Measurements from ENCODE around the gene CHRNB4. TPM values are rescaled to one million over a fixed set of nuclear protein-coding genes. Genes with fewer than 3 reads are reported as not detected.

Gene CHRNB4
- total and polyA plus RNA-seq, 2 donors (not counting 1 experiment from before 2014, with no cell fraction given): not detected

DNA sequence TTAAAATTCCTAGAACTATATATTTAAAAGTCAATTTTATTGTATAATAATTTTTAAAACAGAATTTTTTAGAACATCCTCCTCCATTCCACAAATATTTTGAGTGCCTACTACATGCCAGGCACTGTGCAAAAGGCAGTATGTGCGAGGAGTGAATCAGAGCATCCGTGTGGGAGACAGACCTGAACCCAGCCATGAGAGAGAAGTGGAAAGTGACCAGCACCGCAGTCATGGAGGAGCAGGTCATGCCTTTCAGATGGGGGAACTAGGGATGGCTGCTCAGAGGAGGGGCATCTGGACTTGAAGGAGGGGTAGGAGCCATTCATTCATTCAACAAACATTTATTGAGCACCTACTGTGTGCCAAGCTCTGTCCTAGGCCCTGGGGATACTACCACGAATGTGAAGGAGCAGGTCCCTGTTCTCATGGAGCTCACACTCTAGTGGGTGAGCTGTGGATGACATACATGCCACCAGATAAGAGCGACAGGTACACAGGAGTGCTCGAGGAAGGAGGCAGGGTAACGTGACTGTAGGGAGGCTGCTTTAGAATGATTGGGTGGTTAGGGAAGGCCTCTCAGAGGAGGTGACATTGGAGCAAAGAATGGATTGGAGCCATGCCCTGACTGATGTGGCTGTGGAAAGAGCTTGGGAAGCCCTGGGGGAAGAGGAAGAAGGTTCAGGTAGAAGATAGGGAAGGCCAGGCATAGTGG, 17.1 kb downstream of the CHRNB4 start:
- H3K27me3 ChIP-seq (ENCODE audit: control insufficient read depth, insufficient read depth, low read length): peaks cover 29% of the 10 kb centered on the region

DNA sequence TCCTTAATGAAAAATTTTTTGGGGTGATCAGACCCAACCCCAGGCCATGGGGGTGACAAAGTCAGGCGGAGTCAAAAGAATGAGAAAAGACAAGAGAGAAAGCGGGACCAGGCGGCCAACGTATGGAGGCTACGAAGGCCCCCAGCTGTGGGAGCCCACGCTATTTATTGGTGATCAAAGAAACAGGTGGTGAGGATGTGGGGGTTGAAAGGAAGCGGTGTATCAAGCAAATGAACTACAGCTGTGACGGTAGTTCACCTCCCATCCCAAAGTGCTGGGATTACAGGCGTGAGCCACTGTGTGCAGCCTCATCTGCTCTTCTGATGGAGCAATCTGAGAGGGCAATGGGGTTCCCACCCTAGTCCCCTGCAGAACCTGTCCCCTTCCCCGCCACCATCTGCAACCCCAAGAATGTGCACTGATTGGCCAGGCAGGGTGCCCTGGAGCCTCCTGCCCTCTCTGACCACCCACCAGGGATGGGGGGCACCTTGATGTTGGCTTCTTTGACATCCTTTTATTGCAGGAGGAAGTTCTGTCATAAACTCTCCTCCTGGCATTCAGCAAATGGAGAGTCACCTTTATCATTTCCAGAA, 19.1 kb downstream of the CHRNB4 start:
- DNase-seq (ENCODE audit: low read depth in 2 of 2): no peak
- peaks cover 30% of the 10 kb centered on the region for H3K27me3 ChIP-seq (ENCODE audit: control insufficient read depth, insufficient read depth, low read length)
- H3K79me2 ChIP-seq (ENCODE audit: control insufficient read depth, insufficient read depth, low read length): no peaks in the 10 kb centered on the region
- no peak overlapping the region for H3K4me2 ChIP-seq (ENCODE audit: extremely low read depth, insufficient read depth, low read length)
- no peak overlapping the region for H3K27ac ChIP-seq (ENCODE audit: insufficient read depth, low read length)
- H2AFZ ChIP-seq (ENCODE audit: low read length): no peak overlapping the region
- no peak for TF ChIP-seq EZH2 (IDR thresholded peaks at IDR 0.05; ENCODE audit: low read length, missing control alignments)
- TF ChIP-seq, protein P1, sequence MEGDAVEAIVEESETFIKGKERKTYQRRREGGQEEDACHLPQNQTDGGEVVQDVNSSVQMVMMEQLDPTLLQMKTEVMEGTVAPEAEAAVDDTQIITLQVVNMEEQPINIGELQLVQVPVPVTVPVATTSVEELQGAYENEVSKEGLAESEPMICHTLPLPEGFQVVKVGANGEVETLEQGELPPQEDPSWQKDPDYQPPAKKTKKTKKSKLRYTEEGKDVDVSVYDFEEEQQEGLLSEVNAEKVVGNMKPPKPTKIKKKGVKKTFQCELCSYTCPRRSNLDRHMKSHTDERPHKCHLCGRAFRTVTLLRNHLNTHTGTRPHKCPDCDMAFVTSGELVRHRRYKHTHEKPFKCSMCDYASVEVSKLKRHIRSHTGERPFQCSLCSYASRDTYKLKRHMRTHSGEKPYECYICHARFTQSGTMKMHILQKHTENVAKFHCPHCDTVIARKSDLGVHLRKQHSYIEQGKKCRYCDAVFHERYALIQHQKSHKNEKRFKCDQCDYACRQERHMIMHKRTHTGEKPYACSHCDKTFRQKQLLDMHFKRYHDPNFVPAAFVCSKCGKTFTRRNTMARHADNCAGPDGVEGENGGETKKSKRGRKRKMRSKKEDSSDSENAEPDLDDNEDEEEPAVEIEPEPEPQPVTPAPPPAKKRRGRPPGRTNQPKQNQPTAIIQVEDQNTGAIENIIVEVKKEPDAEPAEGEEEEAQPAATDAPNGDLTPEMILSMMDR (conservative IDR thresholded peaks at IDR 0.05 in 1 of 2, IDR thresholded peaks at IDR 0.05 in 1 of 2; ENCODE audit: low read depth in 1 of 2, low read length in 2 of 2): no peak
- H3K4me3 ChIP-seq (replicated peaks in 1 of 4; ENCODE audit: control extremely low read depth in 1 of 4, insufficient read depth in 1 of 4, low read depth in 3 of 4, low read length in 4 of 4): no peak overlapping the region
- no peaks in the 10 kb centered on the region for H3K9me3 ChIP-seq (ENCODE audit: control insufficient read depth, insufficient read depth, low read depth, low read length)
- H3K36me3 ChIP-seq (ENCODE audit: control insufficient read depth, insufficient read depth, low read length): no peaks in the 10 kb centered on the region
- no peak overlapping the region for H3K9ac ChIP-seq (ENCODE audit: insufficient read depth, low read length)
- H3K4me1 ChIP-seq (ENCODE audit: control insufficient read depth, extremely low read depth, insufficient read depth, low read length): no peaks in the 10 kb centered on the region
- H4K20me1 ChIP-seq (ENCODE audit: control insufficient read depth, extremely low read depth, insufficient read depth, low read length): no peaks in the 10 kb centered on the region

More for the DNA sequence above, 17.1 kb downstream of the CHRNB4 start:
- Histone ChIP-seq H3K9ac (ENCODE audit: insufficient read depth, low read length) (no peak overlapping the region), H3K36me3 (ENCODE audit: control insufficient read depth, insufficient read depth, low read length) (no peaks in the 10 kb centered on the region), H3K79me2 (ENCODE audit: control insufficient read depth, insufficient read depth, low read length) (no peaks in the 10 kb centered on the region), H3K27ac (ENCODE audit: insufficient read depth, low read length) (no peak overlapping the region), H3K4me1 (ENCODE audit: control insufficient read depth, extremely low read depth, insufficient read depth, low read length) (no peaks in the 10 kb centered on the region), H3K4me3 (replicated peaks in 1 of 4; ENCODE audit: control extremely low read depth in 1 of 4, insufficient read depth in 1 of 4, low read depth in 3 of 4, low read length in 4 of 4) (no peak overlapping the region), H3K9me3 (ENCODE audit: control insufficient read depth, insufficient read depth, low read depth, low read length) (no peaks in the 10 kb centered on the region), H2AFZ (ENCODE audit: low read length) (no peak overlapping the region), H3K4me2 (ENCODE audit: extremely low read depth, insufficient read depth, low read length) (no peak overlapping the region), H4K20me1 (ENCODE audit: control insufficient read depth, extremely low read depth, insufficient read depth, low read length) (no peaks in the 10 kb centered on the region)
- no peak for TF ChIP-seq EZH2 (IDR thresholded peaks at IDR 0.05; ENCODE audit: low read length, missing control alignments)
- TF ChIP-seq, protein P1 (conservative IDR thresholded peaks at IDR 0.05 in 1 of 2, IDR thresholded peaks at IDR 0.05 in 1 of 2; ENCODE audit: low read depth in 1 of 2, low read length in 2 of 2): no peak
- no peak for DNase-seq (ENCODE audit: low read depth in 2 of 2)

DNA sequence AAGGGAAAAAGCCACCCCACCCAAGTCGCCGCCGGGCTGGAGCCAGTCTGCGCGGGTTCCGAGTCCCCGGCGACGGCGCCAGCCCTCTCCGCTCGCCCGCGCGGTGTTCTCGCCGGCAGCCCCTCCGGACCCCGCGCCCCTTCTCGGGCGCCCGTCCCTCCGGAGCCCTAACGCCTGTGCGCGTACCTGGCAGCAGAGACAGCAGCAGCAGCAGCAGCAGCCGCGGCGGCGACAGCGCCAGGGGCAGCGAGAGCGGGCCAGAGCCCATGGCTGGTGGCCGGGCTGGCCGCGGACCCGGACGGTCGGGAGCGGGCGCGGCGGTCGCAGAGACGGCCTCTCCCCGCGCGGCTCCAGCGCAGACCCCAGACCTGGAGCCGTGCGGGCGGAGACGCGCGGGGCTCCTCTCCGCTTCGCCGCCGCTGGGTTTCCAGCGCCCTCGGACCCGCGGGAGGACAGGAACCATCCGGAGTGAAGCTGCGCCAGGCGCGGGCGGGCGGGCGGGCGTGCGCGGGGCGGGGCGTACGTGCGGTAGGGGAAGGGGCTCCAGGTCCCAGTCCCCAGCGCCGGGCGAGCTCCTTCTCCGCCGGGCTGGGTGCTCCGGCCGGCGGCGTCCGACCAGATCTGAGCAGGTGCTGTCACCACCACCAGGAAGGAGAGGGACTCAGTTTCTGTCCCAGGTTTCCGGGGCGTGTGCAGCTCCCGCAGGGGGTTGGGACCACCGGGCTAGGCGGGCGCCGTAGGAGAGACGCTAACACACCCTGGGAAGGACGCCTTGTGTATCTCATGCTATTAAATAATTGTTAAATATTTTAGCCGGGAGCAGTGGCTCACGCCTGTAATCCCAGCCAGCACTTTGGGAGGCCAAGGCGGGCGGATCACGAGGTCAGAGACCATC, 20.2 kb downstream of the CHRNB4 start, which contains the start of gene CHRNA3:
Gene CHRNA3 (minus strand): TSS at position 470 of the 895 bp plus-strand sequence. CDS start 202 bp downstream, at position 268.
- no peaks in the 10 kb centered on the region for H3K4me1 ChIP-seq (ENCODE audit: control insufficient read depth, extremely low read depth, insufficient read depth, low read length)
- no peaks in the 10 kb centered on the region for H3K79me2 ChIP-seq (ENCODE audit: control insufficient read depth, insufficient read depth, low read length)
- no peak within 1 kb of the TSS for H3K4me2 ChIP-seq (ENCODE audit: extremely low read depth, insufficient read depth, low read length)
- DNase-seq (ENCODE audit: low read depth in 2 of 2): no peak
- no peak within 1 kb of the TSS for H3K9ac ChIP-seq (ENCODE audit: insufficient read depth, low read length)
- H3K27me3 ChIP-seq (ENCODE audit: control insufficient read depth, insufficient read depth, low read length): peaks cover 30% of the 10 kb centered on the region
- H3K27ac ChIP-seq (ENCODE audit: insufficient read depth, low read length): no peak within 1 kb of the TSS
- H4K20me1 ChIP-seq (ENCODE audit: control insufficient read depth, extremely low read depth, insufficient read depth, low read length): no peaks in the 10 kb centered on the region
- H2AFZ ChIP-seq (ENCODE audit: low read length): no peak within 1 kb of the TSS
- H3K9me3 ChIP-seq (ENCODE audit: control insufficient read depth, insufficient read depth, low read depth, low read length): no peaks in the 10 kb centered on the region
- no peak within 1 kb of the TSS for H3K4me3 ChIP-seq (replicated peaks in 1 of 4; ENCODE audit: control extremely low read depth in 1 of 4, insufficient read depth in 1 of 4, low read depth in 3 of 4, low read length in 4 of 4)
- H3K36me3 ChIP-seq (ENCODE audit: control insufficient read depth, insufficient read depth, low read length): no peaks in the 10 kb centered on the region
- peak; percentile 58 for TF ChIP-seq EZH2 (IDR thresholded peaks at IDR 0.05; ENCODE audit: low read length, missing control alignments)
- TF ChIP-seq, protein P1 (conservative IDR thresholded peaks at IDR 0.05 in 1 of 2, IDR thresholded peaks at IDR 0.05 in 1 of 2; ENCODE audit: low read depth in 1 of 2, low read length in 2 of 2): no peak

Data from fibroblast of lung (primary cell).